Progenitor cell of endocrine pancreas (in vitro differentiated cells): ENCODE data around the gene RALB. TPM values are rescaled to one million over a fixed set of nuclear protein-coding genes. Genes with fewer than 3 reads are reported as not detected.

Experiments used
- DNase-seq: peaks from one replicate; pipeline ENCODE4 v3.0.0; 2021; ENCODE audit warnings: low spot score; ENCODE audit not compliant: unreplicated experiment
- H3K27ac Mint-ChIP-seq: 2 replicates; pipeline ENCODE4 v1.8.0; 2021; ENCODE audit warnings: mild to moderate bottlenecking, moderate library complexity, mixed read lengths
- H3K27me3 Mint-ChIP-seq: 2 replicates; pipeline ENCODE4 v1.8.0; 2021; ENCODE audit warnings: mixed read lengths
- H3K36me3 Mint-ChIP-seq: 2 replicates; pipeline ENCODE4 v1.8.0; 2022; ENCODE audit warnings: mixed read lengths; ENCODE audit not compliant: insufficient read depth
- H3K4me1 Mint-ChIP-seq: 2 replicates; pipeline ENCODE4 v1.8.0; 2021; ENCODE audit warnings: low read depth, mixed read lengths
- H3K4me3 Mint-ChIP-seq: 2 replicates; pipeline ENCODE4 v1.8.0; 2021; ENCODE audit warnings: low read depth, mild to moderate bottlenecking, moderate library complexity, mixed read lengths
- H3K9me3 Mint-ChIP-seq: 2 replicates; pipeline ENCODE4 v1.8.0; 2021; ENCODE audit warnings: low read depth, mixed read lengths
- total RNA-seq: library from RNA; stranded (reverse); gene quantifications from 2 replicates; pipeline ENCODE4 v1.2.1, GENCODE V29; 2021
- TF ChIP-seq, protein P1 (sequence below): fragments of 200-600 bp; sonication (generic); IDR thresholded peaks from one replicate; pipeline ENCODE4 v1.5.0; 2021; ENCODE audit warnings: antibody characterized with exemption, mild to moderate bottlenecking; ENCODE audit not compliant: unreplicated experiment

Gene RALB
- total RNA-seq, 1 donor from 2014 or later = 30.5 TPM

DNA sequence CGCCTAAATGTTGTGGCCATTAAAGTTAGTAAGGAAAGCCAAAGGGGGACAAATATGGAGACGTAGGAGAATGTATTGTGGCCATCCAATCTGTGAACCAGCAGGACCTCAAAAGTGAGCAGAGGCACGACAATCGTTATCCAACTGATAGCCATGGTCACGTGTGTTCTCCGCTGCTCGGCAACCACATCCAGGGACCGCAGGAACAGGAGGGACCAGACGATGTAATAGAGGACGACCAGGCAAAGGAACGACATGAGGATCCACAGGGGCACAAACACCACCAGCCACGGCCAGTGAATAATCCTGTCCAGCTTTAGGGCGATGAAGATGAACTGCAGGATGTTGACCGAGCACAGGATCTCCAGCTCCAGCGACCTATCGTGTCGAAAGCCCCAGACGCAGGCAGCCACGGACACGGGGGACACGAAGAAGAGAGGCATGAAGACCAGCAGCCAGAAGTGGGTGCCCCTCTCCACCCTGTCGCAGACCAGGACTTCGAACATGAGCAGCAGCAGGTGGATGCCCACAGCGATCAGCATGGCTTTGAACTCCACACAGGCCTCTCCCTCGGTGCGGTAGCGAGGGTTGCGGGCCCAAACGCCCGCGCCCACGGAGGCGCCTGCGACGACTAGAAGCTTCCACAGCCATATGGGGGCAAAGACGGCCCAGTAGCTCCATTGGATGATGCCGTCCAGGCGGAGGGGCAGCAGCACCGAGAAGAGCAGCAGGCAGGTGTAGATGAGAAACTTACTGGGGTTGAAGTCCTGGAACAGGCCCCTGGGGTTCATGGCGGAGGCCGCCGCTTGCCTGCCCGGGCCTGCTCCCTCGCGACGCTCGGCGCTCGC is 30.2 kb upstream of the RALB start:
- H3K4me3 Mint-ChIP-seq = peak overlapping the region; percentile 73
- H3K27me3 Mint-ChIP-seq = peaks cover 26% of the 10 kb centered on the region
- H3K27ac Mint-ChIP-seq = peak overlapping the region; percentile 89
- peaks cover 20% of the 10 kb centered on the region for H3K36me3 Mint-ChIP-seq
- no peak for DNase-seq
- TF ChIP-seq, protein P1, sequence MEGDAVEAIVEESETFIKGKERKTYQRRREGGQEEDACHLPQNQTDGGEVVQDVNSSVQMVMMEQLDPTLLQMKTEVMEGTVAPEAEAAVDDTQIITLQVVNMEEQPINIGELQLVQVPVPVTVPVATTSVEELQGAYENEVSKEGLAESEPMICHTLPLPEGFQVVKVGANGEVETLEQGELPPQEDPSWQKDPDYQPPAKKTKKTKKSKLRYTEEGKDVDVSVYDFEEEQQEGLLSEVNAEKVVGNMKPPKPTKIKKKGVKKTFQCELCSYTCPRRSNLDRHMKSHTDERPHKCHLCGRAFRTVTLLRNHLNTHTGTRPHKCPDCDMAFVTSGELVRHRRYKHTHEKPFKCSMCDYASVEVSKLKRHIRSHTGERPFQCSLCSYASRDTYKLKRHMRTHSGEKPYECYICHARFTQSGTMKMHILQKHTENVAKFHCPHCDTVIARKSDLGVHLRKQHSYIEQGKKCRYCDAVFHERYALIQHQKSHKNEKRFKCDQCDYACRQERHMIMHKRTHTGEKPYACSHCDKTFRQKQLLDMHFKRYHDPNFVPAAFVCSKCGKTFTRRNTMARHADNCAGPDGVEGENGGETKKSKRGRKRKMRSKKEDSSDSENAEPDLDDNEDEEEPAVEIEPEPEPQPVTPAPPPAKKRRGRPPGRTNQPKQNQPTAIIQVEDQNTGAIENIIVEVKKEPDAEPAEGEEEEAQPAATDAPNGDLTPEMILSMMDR = no peak
- peaks cover 4% of the 10 kb centered on the region for H3K9me3 Mint-ChIP-seq
- peaks cover 2% of the 10 kb centered on the region for H3K4me1 Mint-ChIP-seq

DNA sequence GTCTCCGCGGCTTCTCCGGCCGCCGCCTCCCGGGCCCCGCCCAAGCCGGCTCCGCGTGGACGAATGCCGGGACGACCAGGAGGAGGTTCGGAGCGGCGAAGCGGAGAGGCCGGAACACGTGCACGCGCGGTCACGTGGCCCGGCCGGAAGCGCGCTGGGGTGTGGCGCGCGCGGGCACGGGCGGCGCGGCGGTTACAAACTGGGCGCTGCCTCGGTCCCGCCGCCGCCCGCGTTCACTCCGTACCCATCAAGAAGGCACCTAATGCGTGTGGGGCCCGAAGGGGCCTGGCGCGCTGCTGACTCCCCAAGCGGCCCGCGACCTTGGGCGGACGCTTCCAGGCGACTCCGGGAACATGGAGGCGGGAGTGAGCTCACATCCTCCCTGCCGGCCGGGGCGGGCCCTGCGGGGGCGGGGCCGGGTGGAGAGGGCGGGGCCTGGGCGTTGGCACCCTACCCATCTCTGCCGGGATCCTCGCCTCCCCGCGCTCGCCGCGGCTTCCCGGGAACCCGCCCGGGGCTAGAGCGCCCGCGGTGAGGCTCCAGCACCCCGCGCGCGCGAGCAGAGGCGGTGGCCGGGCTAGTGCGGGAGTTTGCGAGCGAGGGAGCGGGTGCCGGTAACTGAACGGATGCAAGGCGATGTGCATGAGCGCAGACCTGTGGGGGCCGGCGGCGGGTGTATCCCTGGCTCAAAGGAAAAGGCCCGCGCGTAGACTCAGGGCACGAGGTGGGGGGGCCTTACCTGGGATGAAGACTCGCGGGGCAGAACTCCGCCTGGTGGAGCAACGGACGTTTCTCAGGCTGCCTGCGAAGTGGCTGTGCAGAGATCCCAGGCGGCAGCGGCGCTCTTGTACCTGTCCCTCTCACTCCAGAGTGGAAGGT is 29.4 kb upstream of the RALB start, which contains the start of gene TMEM185B:
Gene TMEM185B (minus strand): TSS at position 367 of the 879 bp plus-strand sequence. CDS start 424 bp downstream, outside the sequence.
- Mint-ChIP-seq H3K36me3 (peaks cover 19% of the 10 kb centered on the region), H3K27ac (peak within 1 kb of the TSS; percentile 89), H3K4me3 (peak within 1 kb of the TSS; percentile 74), H3K9me3 (peaks cover 4% of the 10 kb centered on the region), H3K4me1 (peaks cover 2% of the 10 kb centered on the region), H3K27me3 (peaks cover 32% of the 10 kb centered on the region)
- TF ChIP-seq, protein P1 = peak; percentile 53
- DNase-seq = peak; percentile 89

DNA sequence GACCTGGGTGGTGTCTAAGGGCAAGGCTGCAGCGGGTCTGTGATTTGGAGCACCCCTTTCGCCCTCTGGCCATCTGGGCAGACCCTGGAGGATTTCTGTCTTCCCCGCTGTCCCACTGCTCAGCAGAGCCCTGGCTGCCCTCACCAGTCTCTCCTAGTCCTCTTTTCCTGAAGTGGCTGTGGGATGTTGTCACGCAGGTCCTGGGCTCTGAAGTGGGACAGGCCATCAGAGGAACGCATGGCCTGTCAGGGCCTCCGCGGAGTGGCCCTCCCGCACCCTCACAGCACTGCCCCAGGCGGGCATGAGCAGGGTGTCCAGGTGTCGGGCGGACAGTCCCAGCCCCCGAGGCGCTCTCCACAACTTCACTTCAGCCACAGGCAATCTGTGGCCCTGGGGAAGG is 28.4 kb upstream of the RALB start:
- H3K4me1 Mint-ChIP-seq = peaks cover 2% of the 10 kb centered on the region
- H3K27ac Mint-ChIP-seq = no peak overlapping the region
- no peak for DNase-seq

DNA sequence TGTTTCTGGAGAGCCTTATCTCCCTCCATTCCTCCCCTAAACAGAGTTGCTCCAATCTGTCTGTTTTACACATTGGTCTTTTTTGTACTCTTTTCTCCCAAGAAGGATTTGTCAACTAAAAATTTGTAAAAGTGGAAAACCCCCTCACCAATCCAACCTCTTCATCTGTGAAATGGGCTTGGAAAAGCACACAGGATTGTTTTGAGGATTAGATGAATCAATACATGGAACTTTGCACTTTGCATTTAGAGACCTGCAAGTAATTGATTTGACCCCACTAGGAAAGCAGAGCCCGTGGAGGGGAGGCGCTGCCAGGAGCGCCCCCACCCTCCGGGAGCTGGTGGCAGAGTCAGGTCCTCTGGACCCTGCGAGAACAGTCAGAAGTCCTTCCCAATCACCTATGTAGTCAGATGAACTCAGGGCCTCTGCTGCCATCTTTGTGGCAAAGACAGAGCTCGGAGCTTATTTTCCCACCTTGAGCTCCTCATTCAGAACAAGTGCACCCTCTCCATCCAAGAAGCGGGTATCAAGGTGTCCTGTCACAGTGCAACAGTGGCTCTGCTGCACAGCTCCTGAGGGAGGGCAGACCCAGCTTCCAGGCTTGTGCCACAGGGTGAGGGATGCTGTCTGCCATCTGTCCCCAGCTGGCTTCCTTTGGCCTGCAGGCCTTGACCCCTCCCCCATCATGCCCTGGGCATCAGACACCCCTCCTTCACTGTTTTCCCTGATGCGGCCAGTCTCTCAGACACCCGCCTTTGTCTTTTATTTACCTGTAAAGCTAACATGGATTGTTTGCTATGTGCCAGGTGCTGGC is 27.7 kb upstream of the RALB start:
- DNase-seq = no peak
- Mint-ChIP-seq H3K36me3 (peaks cover 17% of the 10 kb centered on the region), H3K27ac (no peak overlapping the region), H3K4me3 (peak overlapping the region; percentile 74), H3K4me1 (peaks cover 2% of the 10 kb centered on the region), H3K27me3 (peaks cover 43% of the 10 kb centered on the region), H3K9me3 (peaks cover 4% of the 10 kb centered on the region)
- TF ChIP-seq, protein P1 = no peak

More for the DNA sequence above, 28.4 kb upstream of the RALB start:
- Mint-ChIP-seq H3K36me3 (peaks cover 17% of the 10 kb centered on the region), H3K4me3 (peak overlapping the region; percentile 74), H3K9me3 (peaks cover 4% of the 10 kb centered on the region), H3K27me3 (peaks cover 41% of the 10 kb centered on the region)
- TF ChIP-seq, protein P1 = no peak
